Keratinocyte (primary cell): ENCODE results near the gene PAX1. TPM values are rescaled to one million over a fixed set of nuclear protein-coding genes. Genes with fewer than 3 reads are reported as not detected.

ENCODE experiments used
- DNase-seq: peaks from one replicate; pipeline ENCODE4 v3.0.0-alpha.2; 2011; ENCODE audit warnings: low read depth, missing footprints, low spot score
- FAIRE-seq: peaks from 2 replicates; lab custom pipeline; 2011; peaks lifted over from hg19 to GRCh38; lab: Jason Lieb, UNC
- H2AFZ ChIP-seq: 2 replicates; pipeline ENCODE4 v1.6.0; 2012; ENCODE audit warnings: low read length, control low read depth, inconsistent platforms; ENCODE audit not compliant: control insufficient read depth
- H3K27ac ChIP-seq: 2 replicates; pipeline ENCODE4 v1.5.1; 2011; ENCODE audit warnings: low read length; ENCODE audit not compliant: control insufficient read depth, insufficient read depth
- H3K27me3 ChIP-seq: 3 replicates; pipeline ENCODE4 v1.6.0; 2011; ENCODE audit warnings: low read length; ENCODE audit not compliant: control insufficient read depth, insufficient read depth; ENCODE audit errors: extremely low read depth
- H3K36me3 ChIP-seq, 2 experiments: 2 replicates in 1 of 2; 3 replicates in 1 of 2; pipeline ENCODE4 v1.5.1; 2011; ENCODE audit warnings: low read length in 2 of 2, mild to moderate bottlenecking in 1 of 2; ENCODE audit not compliant: control insufficient read depth in 2 of 2, insufficient read depth in 2 of 2; ENCODE audit errors: extremely low read depth in 1 of 2
- H3K4me1 ChIP-seq: 3 replicates; pipeline ENCODE4 v1.5.1; 2011; ENCODE audit warnings: low read length; ENCODE audit not compliant: control insufficient read depth, insufficient read depth; ENCODE audit errors: extremely low read depth
- H3K4me2 ChIP-seq: 3 replicates; pipeline ENCODE4 v1.6.0; 2011; ENCODE audit warnings: low read depth, low read length; ENCODE audit not compliant: control insufficient read depth, insufficient read depth; ENCODE audit errors: extremely low read depth
- H3K4me3 ChIP-seq, 3 experiments: fragments of 200-600 bp in 1 of 3; sonication (generic) in 1 of 3; 2 replicates in 2 of 3; 3 replicates in 1 of 3; pipeline ENCODE4 v1.5.1; 2011 to 2016; ENCODE audit warnings: low read length in 3 of 3, mild to moderate bottlenecking in 3 of 3, control low read depth in 2 of 3, inconsistent platforms in 1 of 3, low read depth in 1 of 3, mixed read lengths in 1 of 3, mixed run types in 1 of 3, moderate library complexity in 1 of 3; ENCODE audit not compliant: control insufficient read depth in 2 of 3, insufficient read depth in 2 of 3; ENCODE audit errors: extremely low read depth in 1 of 3
- H3K79me2 ChIP-seq: 2 replicates; pipeline ENCODE4 v1.6.0; 2012; ENCODE audit warnings: low read length; ENCODE audit not compliant: control insufficient read depth, insufficient read depth
- H3K9ac ChIP-seq: 3 replicates; pipeline ENCODE4 v1.6.0; 2011; ENCODE audit warnings: low read length; ENCODE audit not compliant: control insufficient read depth, insufficient read depth; ENCODE audit errors: extremely low read depth
- H3K9me1 ChIP-seq: 3 replicates; pipeline ENCODE4 v1.6.0; 2011; ENCODE audit warnings: low read length; ENCODE audit not compliant: control insufficient read depth, insufficient read depth; ENCODE audit errors: extremely low read depth
- H3K9me3 ChIP-seq: 2 replicates; pipeline ENCODE4 v1.5.1; 2012; ENCODE audit warnings: low read depth, low read length; ENCODE audit not compliant: control insufficient read depth
- H4K20me1 ChIP-seq: 3 replicates; pipeline ENCODE4 v1.6.0; 2011; ENCODE audit warnings: low read length; ENCODE audit not compliant: control insufficient read depth, insufficient read depth; ENCODE audit errors: extremely low read depth
- EZH2 ChIP-seq: IDR thresholded peaks from one replicate; pipeline ENCODE4 v1.6.1; 2012; ENCODE audit warnings: inconsistent platforms, mild to moderate bottlenecking, low read length, moderate library complexity
- dilution Hi-C: fragments of 300-500 bp; cut with MboI; formaldehyde crosslinking; loops from one replicate; pipeline ENCODE4 v1.7.0; 2020; ENCODE audit warnings: low sequenced_read_pairs; ENCODE audit not compliant: extremely low pct_ligation_motif_present
- polyA plus RNA-seq, 5 experiments: library from polyadenylated mRNA; depleted of rRNA in 3 of 5; stranded (reverse) in 3 of 5; stranded (forward) in 1 of 5; unstranded in 1 of 5; fragments of >200 nt; gene quantifications; 1 replicate in 1 of 5; 2 replicates in 3 of 5; 3 replicates in 1 of 5; pipeline versions ENCODE4 v1.2.1 to v1.2.3, GENCODE V29; 2011 to 2012; ENCODE audit warnings: missing spikeins in 2 of 5, low read depth in 1 of 5, low replicate concordance in 1 of 5
- TF ChIP-seq, protein P1 (sequence below), 3 experiments: IDR thresholded peaks in 1 of 3; conservative IDR thresholded peaks in 1 of 3; optimal IDR thresholded peaks in 1 of 3; 2 replicates in 2 of 3; 3 replicates in 1 of 3; pipeline versions ENCODE3 to v1.5.1; 2011; ENCODE audit warnings: low read length in 3 of 3, mild to moderate bottlenecking in 3 of 3, moderate library complexity in 2 of 3, control low read depth in 1 of 3, inconsistent platforms in 1 of 3; ENCODE audit not compliant: insufficient read depth in 2 of 3; ENCODE audit errors: extremely low read depth in 1 of 3

The PAX1 gene
- polyA plus RNA-seq, 1 donor (not counting 4 experiments of a cell fraction or from before 2014, with no cell fraction given), result not detected

DNA sequence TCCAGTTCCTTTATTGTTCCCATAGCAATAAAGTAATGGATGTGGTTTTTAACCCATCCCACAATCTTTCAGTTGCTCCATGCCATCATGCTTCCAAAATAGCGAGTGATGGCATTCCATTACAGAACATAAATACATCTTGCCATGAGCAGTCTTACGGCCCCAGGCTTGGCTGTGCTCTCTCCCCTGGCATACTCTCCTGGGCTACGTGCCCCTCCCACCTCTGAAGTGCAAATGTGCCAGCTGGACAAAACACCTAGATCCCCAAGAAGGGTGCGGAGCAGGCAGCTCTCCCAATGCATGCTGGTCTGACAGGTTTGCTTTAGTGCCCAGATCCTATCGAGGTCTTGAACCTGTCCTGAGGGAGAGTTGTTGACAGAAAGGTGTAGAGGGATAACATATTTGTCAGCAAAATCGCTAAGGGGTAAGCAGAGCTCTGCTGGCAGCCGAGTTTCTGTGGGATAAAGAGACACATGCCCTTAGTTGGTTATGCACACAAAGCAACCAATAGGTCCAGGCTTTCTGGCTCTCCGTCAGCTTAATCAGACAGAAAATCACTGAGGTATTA, 43.9 kb upstream of the PAX1 start:
- no peak overlapping the region for H3K9ac ChIP-seq
- no peaks in the 10 kb centered on the region for H3K4me1 ChIP-seq
- no peak overlapping the region for H3K4me2 ChIP-seq
- no peaks in the 10 kb centered on the region for H3K9me3 ChIP-seq
- no peak for DNase-seq
- no peak overlapping the region for H3K27ac ChIP-seq
- TF ChIP-seq, protein P1, sequence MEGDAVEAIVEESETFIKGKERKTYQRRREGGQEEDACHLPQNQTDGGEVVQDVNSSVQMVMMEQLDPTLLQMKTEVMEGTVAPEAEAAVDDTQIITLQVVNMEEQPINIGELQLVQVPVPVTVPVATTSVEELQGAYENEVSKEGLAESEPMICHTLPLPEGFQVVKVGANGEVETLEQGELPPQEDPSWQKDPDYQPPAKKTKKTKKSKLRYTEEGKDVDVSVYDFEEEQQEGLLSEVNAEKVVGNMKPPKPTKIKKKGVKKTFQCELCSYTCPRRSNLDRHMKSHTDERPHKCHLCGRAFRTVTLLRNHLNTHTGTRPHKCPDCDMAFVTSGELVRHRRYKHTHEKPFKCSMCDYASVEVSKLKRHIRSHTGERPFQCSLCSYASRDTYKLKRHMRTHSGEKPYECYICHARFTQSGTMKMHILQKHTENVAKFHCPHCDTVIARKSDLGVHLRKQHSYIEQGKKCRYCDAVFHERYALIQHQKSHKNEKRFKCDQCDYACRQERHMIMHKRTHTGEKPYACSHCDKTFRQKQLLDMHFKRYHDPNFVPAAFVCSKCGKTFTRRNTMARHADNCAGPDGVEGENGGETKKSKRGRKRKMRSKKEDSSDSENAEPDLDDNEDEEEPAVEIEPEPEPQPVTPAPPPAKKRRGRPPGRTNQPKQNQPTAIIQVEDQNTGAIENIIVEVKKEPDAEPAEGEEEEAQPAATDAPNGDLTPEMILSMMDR (optimal IDR thresholded peaks at IDR 0.05 in 1 of 3, IDR thresholded peaks at IDR 0.05 in 1 of 3, conservative IDR thresholded peaks at IDR 0.05 in 1 of 3; ENCODE audit: extremely low read depth in 1 of 3, insufficient read depth in 2 of 3, low read length in 3 of 3), result no peak
- no peak for TF ChIP-seq EZH2
- H3K79me2 ChIP-seq, result no peaks in the 10 kb centered on the region
- H2AFZ ChIP-seq, result no peak overlapping the region
- H3K4me3 ChIP-seq, result no peak overlapping the region
- FAIRE-seq, result no peak
- H3K9me1 ChIP-seq, result no peaks in the 10 kb centered on the region
- H3K36me3 ChIP-seq, result no peaks in the 10 kb centered on the region
- H4K20me1 ChIP-seq, result no peaks in the 10 kb centered on the region
- dilution Hi-C loops, result no loop called here
- H3K27me3 ChIP-seq, result no peaks in the 10 kb centered on the region

DNA sequence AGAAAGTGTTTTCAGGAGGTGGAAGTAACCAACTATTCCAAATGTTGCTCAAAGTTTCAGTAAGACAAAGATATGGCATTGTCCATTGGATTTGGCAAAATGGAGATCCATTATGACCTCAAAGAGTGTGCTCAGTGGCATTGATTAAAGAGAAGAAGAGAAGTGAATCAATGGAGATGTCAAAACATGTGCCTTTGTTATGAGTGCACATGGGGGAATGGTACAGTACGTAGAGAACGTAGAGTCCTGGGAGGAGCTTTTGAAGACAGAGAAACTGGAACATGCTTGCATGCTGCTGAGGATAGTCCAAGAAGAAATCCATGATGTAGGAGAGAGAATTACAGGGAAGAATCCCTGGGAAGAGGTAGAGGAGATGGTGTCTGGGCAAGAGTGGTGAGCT, 42.0 kb upstream of the PAX1 start:
- Histone ChIP-seq H3K36me3 (no peaks in the 10 kb centered on the region), H2AFZ (no peak overlapping the region), H3K4me1 (no peaks in the 10 kb centered on the region), H3K4me3 (no peak overlapping the region), H3K79me2 (no peaks in the 10 kb centered on the region), H3K27ac (no peak overlapping the region), H4K20me1 (no peaks in the 10 kb centered on the region), H3K27me3 (no peaks in the 10 kb centered on the region), H3K4me2 (no peak overlapping the region), H3K9ac (no peak overlapping the region), H3K9me3 (no peaks in the 10 kb centered on the region), H3K9me1 (no peaks in the 10 kb centered on the region)
- TF ChIP-seq EZH2, result no peak
- TF ChIP-seq, protein P1 (optimal IDR thresholded peaks at IDR 0.05 in 1 of 3, IDR thresholded peaks at IDR 0.05 in 1 of 3, conservative IDR thresholded peaks at IDR 0.05 in 1 of 3; ENCODE audit: extremely low read depth in 1 of 3, insufficient read depth in 2 of 3, low read length in 3 of 3), result no peak
- no peak for DNase-seq
- FAIRE-seq, result no peak
- dilution Hi-C loops, result no loop called here
